SK-N-SH treated with all-trans-retinoic acid at 6 μM for 48 hours (cell line): ENCODE results near the gene FAM227B.

Experiments used
- ARNTL ChIP-seq: fragments of 450-650 bp; formaldehyde crosslinking; IDR thresholded peaks from 2 replicates; pipeline ENCODE4 v1.5.0; 2020; ENCODE audit warnings: low read depth, mild to moderate bottlenecking, moderate library complexity, borderline replicate concordance
- ISL1 ChIP-seq: fragments of 250-450 bp; sonication (Bioruptor Pico); IDR thresholded peaks from 2 replicates; pipeline ENCODE4 v2.1.2; 2022; ENCODE audit warnings: mild to moderate bottlenecking, moderate library complexity
- PPARA ChIP-seq: fragments of 250-450 bp; sonication (Bioruptor Pico); IDR thresholded peaks from 2 replicates; pipeline ENCODE4 v1.5.0; 2020; ENCODE audit warnings: mild to moderate bottlenecking, borderline replicate concordance
- RARB ChIP-seq: fragments of 250-450 bp; sonication (Bioruptor Pico); IDR thresholded peaks from 2 replicates; pipeline ENCODE4 v1.8.0; 2021; ENCODE audit warnings: mild to moderate bottlenecking, moderate library complexity
- SNAI2 ChIP-seq: fragments of 250-450 bp; sonication (Bioruptor Pico); IDR thresholded peaks from 2 replicates; pipeline ENCODE4 v1.5.0; 2020; ENCODE audit warnings: mild to moderate bottlenecking, moderate library complexity
- TCF4 ChIP-seq: fragments of 250-450 bp; sonication (Bioruptor Pico); IDR thresholded peaks from 2 replicates; pipeline ENCODE4 v1.8.0; 2021; ENCODE audit warnings: mild to moderate bottlenecking, moderate library complexity, borderline replicate concordance
- TOX ChIP-seq: fragments of 250-450 bp; sonication (Bioruptor Pico); IDR thresholded peaks from 2 replicates; pipeline ENCODE4 v1.8.0; 2021; ENCODE audit warnings: mild to moderate bottlenecking, moderate library complexity, borderline replicate concordance
- ZC3H10 ChIP-seq: fragments of 250-450 bp; sonication (Bioruptor Pico); IDR thresholded peaks from 2 replicates; pipeline ENCODE4 v1.5.1; 2021; ENCODE audit warnings: mild to moderate bottlenecking, moderate library complexity
- ZFP3 ChIP-seq: fragments of 250-450 bp; sonication (Bioruptor Pico); IDR thresholded peaks from 2 replicates; pipeline ENCODE4 v1.5.0; 2020; ENCODE audit warnings: mild to moderate bottlenecking, moderate library complexity
- ZFP30 ChIP-seq: fragments of 450-650 bp; formaldehyde crosslinking; IDR thresholded peaks from 2 replicates; pipeline ENCODE4 v1.5.0; 2022; ENCODE audit warnings: mild to moderate bottlenecking, moderate library complexity
- ZNF70 ChIP-seq: fragments of 450-650 bp; formaldehyde crosslinking; IDR thresholded peaks from 2 replicates; pipeline ENCODE4 v1.5.0; 2020; ENCODE audit warnings: mild to moderate bottlenecking, moderate library complexity
- ZNF8 ChIP-seq: fragments of 450-650 bp; formaldehyde crosslinking; IDR thresholded peaks from 2 replicates; pipeline ENCODE4 v1.5.0; 2020; ENCODE audit warnings: mild to moderate bottlenecking, moderate library complexity
- TF ChIP-seq, protein P1 (sequence below): fragments of 250-450 bp; sonication (Bioruptor Pico); IDR thresholded peaks from 2 replicates; pipeline ENCODE4 v1.8.0; 2020; ENCODE audit warnings: mild to moderate bottlenecking, moderate library complexity, borderline replicate concordance
- TF ChIP-seq, protein P2 (sequence below): fragments of 250-450 bp; sonication (Bioruptor Pico); IDR thresholded peaks from 2 replicates; pipeline ENCODE4 v1.5.1; 2021; ENCODE audit warnings: mild to moderate bottlenecking, moderate library complexity

DNA sequence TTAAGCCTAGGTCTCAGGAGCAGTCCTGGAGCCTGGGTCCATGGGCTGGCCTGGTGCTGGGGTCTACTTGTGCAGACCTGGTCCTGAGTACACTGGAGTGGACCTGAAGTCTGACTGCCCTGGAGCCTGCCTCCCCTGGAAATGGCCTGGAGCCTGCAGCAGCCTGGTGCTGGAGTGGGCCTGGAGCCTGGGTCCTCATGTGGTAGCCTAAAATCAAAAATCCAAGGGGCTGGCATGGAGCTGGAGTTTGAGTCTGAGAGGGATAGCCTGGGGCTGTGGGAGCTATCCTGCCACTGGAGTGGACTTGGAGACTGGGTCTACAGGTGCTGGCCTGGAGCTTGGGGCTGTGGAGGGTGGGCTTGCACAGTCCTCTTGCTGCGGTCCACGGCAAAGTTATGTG is 15.0 kb downstream of the FAM227B start:
- no peak for TF ChIP-seq ISL1 (CRISPR knock-in tag)
- no peak for TF ChIP-seq PPARA (CRISPR knock-in tag)
- no peak for TF ChIP-seq ZC3H10 (CRISPR knock-in tag)
- no peak for TF ChIP-seq TCF4 (CRISPR knock-in tag)
- no peak for TF ChIP-seq TOX (CRISPR knock-in tag)
- TF ChIP-seq ZFP3 (CRISPR knock-in tag) = no peak
- TF ChIP-seq, protein P1, sequence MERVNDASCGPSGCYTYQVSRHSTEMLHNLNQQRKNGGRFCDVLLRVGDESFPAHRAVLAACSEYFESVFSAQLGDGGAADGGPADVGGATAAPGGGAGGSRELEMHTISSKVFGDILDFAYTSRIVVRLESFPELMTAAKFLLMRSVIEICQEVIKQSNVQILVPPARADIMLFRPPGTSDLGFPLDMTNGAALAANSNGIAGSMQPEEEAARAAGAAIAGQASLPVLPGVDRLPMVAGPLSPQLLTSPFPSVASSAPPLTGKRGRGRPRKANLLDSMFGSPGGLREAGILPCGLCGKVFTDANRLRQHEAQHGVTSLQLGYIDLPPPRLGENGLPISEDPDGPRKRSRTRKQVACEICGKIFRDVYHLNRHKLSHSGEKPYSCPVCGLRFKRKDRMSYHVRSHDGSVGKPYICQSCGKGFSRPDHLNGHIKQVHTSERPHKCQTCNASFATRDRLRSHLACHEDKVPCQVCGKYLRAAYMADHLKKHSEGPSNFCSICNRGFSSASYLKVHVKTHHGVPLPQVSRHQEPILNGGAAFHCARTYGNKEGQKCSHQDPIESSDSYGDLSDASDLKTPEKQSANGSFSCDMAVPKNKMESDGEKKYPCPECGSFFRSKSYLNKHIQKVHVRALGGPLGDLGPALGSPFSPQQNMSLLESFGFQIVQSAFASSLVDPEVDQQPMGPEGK (CRISPR knock-in tag) = no peak
- TF ChIP-seq, protein P2, sequence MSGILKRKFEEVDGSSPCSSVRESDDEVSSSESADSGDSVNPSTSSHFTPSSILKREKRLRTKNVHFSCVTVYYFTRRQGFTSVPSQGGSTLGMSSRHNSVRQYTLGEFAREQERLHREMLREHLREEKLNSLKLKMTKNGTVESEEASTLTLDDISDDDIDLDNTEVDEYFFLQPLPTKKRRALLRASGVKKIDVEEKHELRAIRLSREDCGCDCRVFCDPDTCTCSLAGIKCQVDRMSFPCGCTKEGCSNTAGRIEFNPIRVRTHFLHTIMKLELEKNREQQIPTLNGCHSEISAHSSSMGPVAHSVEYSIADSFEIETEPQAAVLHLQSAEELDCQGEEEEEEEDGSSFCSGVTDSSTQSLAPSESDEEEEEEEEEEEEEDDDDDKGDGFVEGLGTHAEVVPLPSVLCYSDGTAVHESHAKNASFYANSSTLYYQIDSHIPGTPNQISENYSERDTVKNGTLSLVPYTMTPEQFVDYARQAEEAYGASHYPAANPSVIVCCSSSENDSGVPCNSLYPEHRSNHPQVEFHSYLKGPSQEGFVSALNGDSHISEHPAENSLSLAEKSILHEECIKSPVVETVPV (CRISPR knock-in tag) = no peak
- TF ChIP-seq SNAI2 (CRISPR knock-in tag) = no peak
- no peak for TF ChIP-seq ZNF8 (CRISPR knock-in tag)
- no peak for TF ChIP-seq ZNF70 (CRISPR knock-in tag)
- no peak for TF ChIP-seq RARB (CRISPR knock-in tag)
- TF ChIP-seq ZFP30 = no peak
- no peak for TF ChIP-seq ARNTL
